NCI-H2196 treated with DMSO at 0.1 percent for 48 hours (cell line): ENCODE data around the gene ANKS3.

Source experiments
- DNase-seq: peaks from one replicate; lab custom pipeline; 2025; ENCODE audit not compliant: unreplicated experiment; lab: John Stamatoyannopoulos, UW

The ANKS3 gene

GRCh38 chr16:4728676-4729075, 5.4 kb downstream of the ANKS3 start:
- no peak for DNase-seq

DNA sequence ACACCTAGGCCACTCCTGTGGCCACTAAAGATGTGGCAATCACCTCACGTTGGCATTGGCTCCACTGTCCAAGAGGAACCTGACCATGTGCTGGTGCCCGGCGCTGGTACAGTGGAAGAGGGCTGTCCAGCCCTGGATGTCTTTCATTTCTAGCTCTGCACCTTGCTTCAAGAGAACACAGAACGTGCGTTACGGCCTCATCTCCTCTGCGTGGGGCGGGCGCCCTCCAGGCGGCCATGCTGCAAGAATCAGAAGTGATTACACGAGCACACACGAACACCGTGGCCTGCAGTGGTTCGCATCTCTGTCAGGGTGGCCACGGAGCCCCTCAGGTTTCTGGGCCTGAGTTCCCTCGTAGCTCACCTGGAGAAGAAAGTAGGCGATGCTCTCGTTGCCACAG, 7.5 kb downstream of the ANKS3 start:
- no peak for DNase-seq

DNA sequence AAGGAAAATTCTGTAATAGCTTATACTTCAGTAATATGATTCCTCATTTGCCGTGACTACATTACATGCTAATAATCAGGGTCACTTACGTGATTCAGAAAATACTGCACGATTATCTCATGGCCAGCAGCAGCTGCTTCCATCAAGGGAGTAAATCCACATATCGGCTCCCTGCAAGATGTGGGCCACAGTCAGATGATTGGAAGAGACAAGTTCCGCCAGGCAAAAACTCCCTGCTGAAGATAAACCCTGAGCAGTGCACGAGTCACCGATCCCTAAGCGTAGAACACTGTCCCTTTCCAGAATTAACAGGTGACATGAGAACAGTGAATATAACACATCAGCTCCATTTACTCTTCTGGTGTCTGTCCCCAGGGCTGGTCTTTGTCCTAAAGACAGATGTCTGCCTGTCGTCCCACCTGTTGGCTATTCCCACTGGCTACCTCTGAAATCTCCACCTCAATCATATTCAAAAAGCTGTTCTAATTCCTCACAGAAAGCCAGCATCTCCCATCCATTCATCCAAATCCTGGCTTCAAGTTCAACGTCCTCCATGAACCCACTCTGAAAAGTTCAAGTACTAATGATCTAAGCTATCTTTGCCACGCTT, 9.3 kb downstream of the ANKS3 start:
- no peak for DNase-seq

DNA sequence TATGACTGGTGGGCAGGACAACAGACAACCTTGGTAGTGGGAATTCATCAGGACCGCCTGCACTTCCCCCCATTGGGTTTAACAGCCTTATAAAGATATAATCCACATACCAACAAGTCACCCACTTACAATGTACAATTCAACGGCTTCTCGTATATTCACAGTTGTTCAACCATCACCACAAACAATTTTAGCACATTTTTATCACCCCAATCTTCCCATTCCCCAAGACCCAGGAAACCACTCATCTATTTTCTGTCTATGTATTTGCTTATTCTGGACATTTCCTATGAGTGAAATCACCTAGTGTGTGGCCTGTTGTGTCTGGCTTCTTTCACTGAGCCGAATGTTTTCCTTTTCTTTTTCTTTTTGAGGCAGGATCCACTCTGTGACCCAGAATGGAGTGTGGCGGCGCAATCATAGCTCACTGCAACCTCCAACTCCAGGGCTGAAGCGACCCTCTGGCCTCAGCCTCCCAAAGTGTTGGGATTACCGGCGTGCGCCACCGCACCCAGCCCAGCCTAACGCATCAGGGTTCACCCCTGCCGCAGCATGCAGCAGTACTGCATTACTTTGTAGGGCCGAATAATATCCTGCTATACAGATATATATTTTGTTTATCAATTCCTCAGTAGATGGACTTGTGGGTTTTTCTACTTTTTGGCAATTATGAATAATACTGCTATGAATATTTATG, 10.9 kb downstream of the ANKS3 start:
- DNase-seq = no peak

DNA sequence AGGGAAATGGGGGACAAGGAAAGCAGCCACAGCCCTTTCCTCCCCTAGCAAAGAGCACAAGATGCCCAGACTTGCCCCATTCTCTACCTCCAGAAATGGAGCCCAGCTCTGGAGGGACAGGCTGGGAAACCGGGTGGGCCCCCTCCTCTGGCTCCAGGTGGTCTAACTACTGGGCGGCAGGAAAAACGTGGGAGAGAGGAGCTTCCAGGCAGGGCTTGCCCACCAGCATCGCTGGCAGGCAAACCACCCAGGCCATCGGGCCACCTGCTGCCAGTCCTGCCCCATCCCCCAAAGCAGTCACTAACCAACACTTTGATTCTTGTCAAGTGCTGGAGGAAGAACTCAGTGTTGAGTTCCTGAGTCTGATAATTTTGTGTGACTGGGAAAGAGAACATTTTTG, 15.6 kb downstream of the ANKS3 start:
- DNase-seq = no peak

GRCh38 chr16:4714996-4715395, 19.1 kb downstream of the ANKS3 start:
- no peak for DNase-seq

- DNase-seq = no peak
These were observed 20.2 kb downstream of the ANKS3 start for GRCh38 chr16:4713663-4714501.

DNA sequence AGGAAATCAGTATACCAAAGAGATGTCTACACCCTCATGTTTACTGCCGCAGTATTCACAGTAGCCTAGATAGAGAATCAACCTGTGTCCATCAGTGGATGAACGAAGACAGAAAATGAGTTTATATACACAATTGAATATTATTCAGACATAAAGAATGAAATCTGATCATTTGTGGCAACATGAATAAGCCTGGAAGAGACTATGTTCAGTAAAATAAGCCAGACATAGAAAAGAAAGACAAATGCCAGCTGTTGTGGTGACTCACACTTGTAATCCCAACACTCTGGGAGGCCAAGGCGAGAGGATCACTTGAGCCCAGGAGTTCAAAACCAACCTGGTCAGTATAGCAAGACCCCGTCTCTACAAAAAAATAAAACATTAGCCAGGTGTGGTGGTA, 24.6 kb downstream of the ANKS3 start:
- no peak for DNase-seq

GRCh38 chr16:4706871-4707270, 27.2 kb downstream of the ANKS3 start:
- DNase-seq = no peak

GRCh38 chr16:4704913-4705312, 29.2 kb downstream of the ANKS3 start:
- no peak for DNase-seq

GRCh38 chr16:4704491-4704890, 29.6 kb downstream of the ANKS3 start:
- DNase-seq = no peak

DNA sequence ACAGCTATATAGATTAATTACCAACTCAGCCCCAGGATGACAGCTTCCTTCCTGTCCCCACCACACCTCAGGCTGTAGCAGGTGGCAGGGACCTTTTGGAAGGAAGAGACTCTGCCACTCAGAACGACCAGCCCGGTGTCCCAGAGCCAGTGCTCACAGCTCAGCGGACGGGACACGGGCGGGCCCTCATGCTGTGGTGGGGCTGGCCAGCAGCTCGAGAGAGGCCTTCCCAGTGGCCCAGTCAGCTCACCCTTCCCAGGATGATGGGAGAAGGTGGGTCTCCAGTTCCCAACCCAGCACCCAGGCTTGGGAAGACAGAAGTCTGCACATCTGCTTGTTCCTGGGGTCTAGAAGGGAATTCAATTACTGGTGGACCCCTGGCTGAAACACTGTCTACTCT, 30.2 kb downstream of the ANKS3 start:
- no peak for DNase-seq

DNA sequence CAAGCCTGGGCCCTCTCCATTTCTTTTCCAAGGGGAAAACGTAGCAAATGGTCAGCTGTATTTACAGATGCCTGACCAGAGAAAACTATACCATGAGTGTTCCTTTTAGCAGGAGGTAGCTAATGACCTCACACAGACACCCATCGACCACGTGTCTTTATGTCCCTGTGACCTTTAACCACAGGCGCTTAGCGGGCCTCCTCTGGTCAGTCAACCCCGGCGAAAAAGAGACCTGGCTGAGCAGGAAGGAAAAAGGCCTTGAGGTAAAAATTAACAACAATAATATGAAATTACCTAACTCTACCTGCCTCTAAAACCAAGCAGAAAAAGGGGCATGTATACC, 31.6 kb downstream of the ANKS3 start:
- DNase-seq = no peak

DNA sequence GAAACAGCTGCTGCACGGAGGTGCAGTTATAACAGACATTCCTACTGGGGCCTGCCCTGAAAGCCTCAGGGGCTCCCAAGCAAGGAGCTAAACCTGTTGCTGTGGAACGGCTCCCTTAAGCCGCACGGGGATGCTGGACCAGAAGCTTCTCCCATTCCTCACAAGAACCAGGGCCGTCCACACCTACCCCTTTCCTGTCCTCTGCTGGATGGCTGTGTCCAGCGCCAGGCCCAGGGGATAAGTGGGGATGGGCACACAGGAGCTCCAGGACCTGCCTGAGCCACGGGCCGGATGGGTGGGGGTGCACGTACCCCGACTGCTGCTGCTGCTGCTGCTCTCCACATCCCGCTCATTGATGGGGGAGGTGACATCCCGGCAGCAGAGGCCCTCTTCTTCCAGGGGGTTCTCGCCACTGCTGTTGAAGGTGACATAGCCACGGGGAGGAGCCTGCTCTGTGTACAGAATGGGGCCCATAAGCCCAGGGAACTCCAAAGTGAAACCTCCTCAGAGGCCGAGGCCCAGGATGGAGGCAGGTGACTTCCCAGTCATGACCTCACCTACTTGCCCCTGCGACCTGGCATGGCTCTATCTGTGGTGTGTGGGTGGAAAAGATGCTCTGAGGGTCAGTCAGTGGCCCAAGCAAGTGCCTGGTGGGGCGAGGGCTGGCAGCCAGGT, 32.1 kb downstream of the ANKS3 start:
- no peak for DNase-seq

- DNase-seq = no peak
These were observed 32.9 kb downstream of the ANKS3 start for GRCh38 chr16:4700997-4701743.

GRCh38 chr16:4700380-4700996, 33.6 kb downstream of the ANKS3 start:
- no peak for DNase-seq

GRCh38 chr16:4699046-4699556, 35.0 kb downstream of the ANKS3 start:
- DNase-seq = no peak

DNA sequence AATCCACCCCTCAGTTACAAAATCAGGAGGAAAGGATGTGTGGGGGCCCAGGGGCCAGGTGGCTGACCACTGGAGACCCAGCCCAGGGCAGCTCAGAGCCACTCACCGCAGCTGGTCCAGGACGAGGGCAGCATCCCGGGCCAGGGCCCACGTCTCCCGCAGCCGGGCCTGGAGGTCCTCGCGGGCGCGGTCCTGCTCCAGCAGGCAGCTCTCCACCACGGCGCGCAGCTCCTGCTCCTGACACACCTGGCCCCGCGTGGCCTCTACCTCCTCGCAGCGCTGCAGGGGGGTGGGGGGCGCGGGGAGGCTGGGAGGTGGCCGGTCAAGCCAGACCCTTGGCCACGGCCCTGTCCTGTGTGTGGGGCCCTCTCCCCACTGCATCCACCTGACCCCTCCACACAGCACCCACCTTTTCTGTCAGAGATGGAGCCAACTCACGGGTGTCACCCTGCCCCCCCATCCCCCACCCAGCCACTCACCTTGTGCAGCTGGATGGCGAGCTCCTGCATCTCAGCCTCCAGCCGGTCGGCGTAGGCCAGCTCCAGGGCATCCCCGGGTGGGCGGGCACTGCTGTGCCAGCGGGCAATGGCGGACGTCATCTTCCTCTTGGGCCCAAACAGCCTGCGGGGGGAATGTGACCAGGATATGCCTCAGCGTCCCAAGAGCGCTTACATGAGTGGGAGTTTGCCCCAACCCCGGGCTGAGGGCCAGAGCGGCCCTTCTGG, 35.6 kb downstream of the ANKS3 start:
- no peak for DNase-seq

- DNase-seq = no peak
These were observed 36.2 kb downstream of the ANKS3 start for GRCh38 chr16:4697848-4698291.
